Thoracic aorta (tissue), 2 donors: ENCODE data around the gene HABP2. TPM values are rescaled to one million over a fixed set of nuclear protein-coding genes. Genes with fewer than 3 reads are reported as not detected.
A peak's percentile ranks its signal among the peaks of the same experiment; 100 is the strongest.

ENCODE experiments used
- ATAC-seq: fragments of 150-250 bp; one replicate; pipeline ENCODE4 v1.8.0; 2017; ENCODE audit warnings: low read depth; ENCODE audit not compliant: insufficient number of reproducible peaks, low FRiP score
- DNase-seq: peaks from one replicate; pipeline ENCODE4 v3.0.0-alpha.2; 2020; ENCODE audit warnings: low spot score
- H3K27ac ChIP-seq, 2 donors: fragments of 200-600 bp; sonication (generic); 1 replicate in 1 of 2; 2 replicates in 1 of 2; pipeline ENCODE4 v1.5.1; 2016; ENCODE audit warnings: mild to moderate bottlenecking in 2 of 2, moderate library complexity in 2 of 2
- H3K27me3 ChIP-seq: fragments of 200-600 bp; sonication (generic); replicated peaks from 2 replicates; pipeline ENCODE4 v1.6.0; 2016; ENCODE audit warnings: mild to moderate bottlenecking; ENCODE audit not compliant: insufficient read depth
- H3K36me3 ChIP-seq: fragments of 200-600 bp; sonication (generic); one replicate; pipeline ENCODE4 v1.5.1; 2016
- H3K4me1 ChIP-seq, 2 donors: fragments of 200-600 bp; sonication (generic); 1 replicate in 1 of 2; 2 replicates in 1 of 2; pipeline versions ENCODE4 v1.5.1 to v1.6.0; 2016; ENCODE audit warnings: low read depth in 2 of 2, mild to moderate bottlenecking in 1 of 2; ENCODE audit not compliant: control insufficient read depth in 1 of 2
- H3K4me3 ChIP-seq: fragments of 200-600 bp; sonication (generic); 2 replicates; pipeline ENCODE4 v1.5.1; 2016; ENCODE audit warnings: mild to moderate bottlenecking
- H3K9me3 ChIP-seq: fragments of 200-600 bp; sonication (generic); 2 replicates; pipeline ENCODE4 v1.5.1; 2016
- total RNA-seq, 2 donors: library from RNA; depleted of rRNA; stranded (reverse); fragments of >200 nt; gene quantifications; one replicate each; pipeline versions ENCODE4 v1.1.0 to v1.2.3, GENCODE V29; 2016
- TF ChIP-seq, protein P1 (sequence below): fragments of 200-600 bp; sonication (generic); IDR thresholded peaks from one replicate; pipeline ENCODE4 v1.5.1; 2019; ENCODE audit warnings: antibody characterized with exemption

HABP2 gene
- total RNA-seq, 2 donors from 2014 or later, result not detected

- DNase-seq, result no peak
- TF ChIP-seq, protein P1, sequence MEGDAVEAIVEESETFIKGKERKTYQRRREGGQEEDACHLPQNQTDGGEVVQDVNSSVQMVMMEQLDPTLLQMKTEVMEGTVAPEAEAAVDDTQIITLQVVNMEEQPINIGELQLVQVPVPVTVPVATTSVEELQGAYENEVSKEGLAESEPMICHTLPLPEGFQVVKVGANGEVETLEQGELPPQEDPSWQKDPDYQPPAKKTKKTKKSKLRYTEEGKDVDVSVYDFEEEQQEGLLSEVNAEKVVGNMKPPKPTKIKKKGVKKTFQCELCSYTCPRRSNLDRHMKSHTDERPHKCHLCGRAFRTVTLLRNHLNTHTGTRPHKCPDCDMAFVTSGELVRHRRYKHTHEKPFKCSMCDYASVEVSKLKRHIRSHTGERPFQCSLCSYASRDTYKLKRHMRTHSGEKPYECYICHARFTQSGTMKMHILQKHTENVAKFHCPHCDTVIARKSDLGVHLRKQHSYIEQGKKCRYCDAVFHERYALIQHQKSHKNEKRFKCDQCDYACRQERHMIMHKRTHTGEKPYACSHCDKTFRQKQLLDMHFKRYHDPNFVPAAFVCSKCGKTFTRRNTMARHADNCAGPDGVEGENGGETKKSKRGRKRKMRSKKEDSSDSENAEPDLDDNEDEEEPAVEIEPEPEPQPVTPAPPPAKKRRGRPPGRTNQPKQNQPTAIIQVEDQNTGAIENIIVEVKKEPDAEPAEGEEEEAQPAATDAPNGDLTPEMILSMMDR, result no peak
- peaks cover 3 to 15% of the 10 kb centered on the region in 2 donors for H3K4me1 ChIP-seq
- no peaks in the 10 kb centered on the region for H3K27me3 ChIP-seq
- no peaks in the 10 kb centered on the region for H3K36me3 ChIP-seq
- H3K4me3 ChIP-seq, result no peak overlapping the region
- no peak overlapping the region for H3K27ac ChIP-seq
- no peaks in the 10 kb centered on the region for H3K9me3 ChIP-seq
- no peak for ATAC-seq
Measured at GRCh38 chr10:113553149-113553548, 296 bp downstream of the HABP2 start.

DNA sequence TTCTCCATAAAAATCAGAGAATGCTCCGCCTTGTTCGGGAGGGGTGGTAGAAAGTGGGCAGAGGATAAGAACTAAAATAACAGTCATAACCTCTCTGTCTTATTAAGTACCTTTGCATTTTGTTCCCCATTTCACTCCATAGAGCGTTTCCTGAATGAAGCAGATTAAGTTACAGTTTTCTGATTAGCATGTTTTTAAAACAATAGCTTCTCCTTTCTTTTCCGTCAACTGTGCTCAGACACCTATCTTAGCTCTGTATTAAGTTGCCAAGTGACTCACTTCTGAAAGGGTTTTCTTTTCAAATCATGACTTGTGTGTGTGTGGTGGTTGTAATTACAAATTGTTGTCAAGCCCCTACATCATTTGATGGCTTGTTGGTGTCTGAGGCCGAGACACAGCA lies 1.4 kb downstream of the HABP2 start:
- no peaks in the 10 kb centered on the region for H3K27me3 ChIP-seq

GRCh38 chr10:113555245-113555644 lies 2.4 kb downstream of the HABP2 start:
- no peak for DNase-seq
- Histone ChIP-seq H3K27me3 (no peaks in the 10 kb centered on the region), H3K9me3 (no peaks in the 10 kb centered on the region), H3K4me3 (no peak overlapping the region), H3K27ac (no peak overlapping the region), H3K4me1 (peaks cover 3 to 17% of the 10 kb centered on the region in 2 donors), H3K36me3 (no peaks in the 10 kb centered on the region)
- TF ChIP-seq, protein P1, result no peak
- ATAC-seq, result no peak

More for the DNA sequence above, 1.4 kb downstream of the HABP2 start:
- DNase-seq, result no peak
- peaks cover 3 to 17% of the 10 kb centered on the region in 2 donors for H3K4me1 ChIP-seq
- no peaks in the 10 kb centered on the region for H3K9me3 ChIP-seq
- TF ChIP-seq, protein P1, result no peak
- no peak for ATAC-seq
- no peak overlapping the region for H3K4me3 ChIP-seq
- no peaks in the 10 kb centered on the region for H3K36me3 ChIP-seq
- no peak overlapping the region for H3K27ac ChIP-seq

- TF ChIP-seq, protein P1, result no peak
Measured at GRCh38 chr10:113555751-113556150, 2.9 kb downstream of the HABP2 start.

DNA sequence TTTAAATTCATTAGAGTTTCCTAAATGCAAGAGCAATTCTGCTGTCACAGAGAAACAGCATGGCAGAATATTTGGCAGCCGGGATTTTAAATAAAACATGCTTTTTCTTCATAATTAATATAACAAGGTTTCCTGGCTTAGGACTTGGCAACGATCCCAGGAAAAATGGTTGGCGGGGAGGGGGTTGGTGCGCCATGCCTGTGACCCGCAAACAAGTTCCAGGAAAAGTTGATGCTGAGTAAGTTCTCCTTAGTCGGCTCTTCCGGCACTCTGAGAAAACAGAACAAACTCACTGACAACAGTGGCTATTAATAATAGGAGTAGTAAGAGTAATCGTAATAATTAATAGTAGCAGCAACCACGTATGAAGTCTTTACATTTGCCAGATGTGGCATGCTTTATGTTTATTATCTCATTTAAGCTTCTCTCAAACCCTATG lies 4.6 kb downstream of the HABP2 start:
- TF ChIP-seq, protein P1, result no peak
- H3K4me1 ChIP-seq, result peaks cover 3 to 17% of the 10 kb centered on the region in 2 donors
- ATAC-seq, result no peak
- H3K4me3 ChIP-seq, result peak overlapping the region; percentile 32
- DNase-seq, result no peak
- H3K27me3 ChIP-seq, result no peaks in the 10 kb centered on the region
- H3K36me3 ChIP-seq, result no peaks in the 10 kb centered on the region
- H3K9me3 ChIP-seq, result no peaks in the 10 kb centered on the region
- H3K27ac ChIP-seq, result no peak overlapping the region

More at GRCh38 chr10:113555751-113556150, 2.9 kb downstream of the HABP2 start:
- Histone ChIP-seq H3K9me3 (no peaks in the 10 kb centered on the region), H3K4me3 (no peak overlapping the region), H3K27me3 (no peaks in the 10 kb centered on the region), H3K36me3 (no peaks in the 10 kb centered on the region), H3K4me1 (peaks cover 3 to 17% of the 10 kb centered on the region in 2 donors), H3K27ac (no peak overlapping the region)
- ATAC-seq (no peak), DNase-seq (no peak)
